PC-3 (cell line): ENCODE data around the gene SH3GL3. TPM values are rescaled to one million over a fixed set of nuclear protein-coding genes. Genes with fewer than 3 reads are reported as not detected.
A peak's percentile ranks its signal among the peaks of the same experiment; 100 is the strongest.

Source experiments
- ATAC-seq: fragments of 200-7000 bp; cut with Tn5 transposase; 2 replicates; pipeline ENCODE4 v1.9.1; 2020; ENCODE audit warnings: mild to moderate bottlenecking, moderate library complexity
- BruUV-seq: library from RNA; stranded (reverse); fragments of 400-500 nt; replicated peaks from 2 replicates; lab custom pipeline; 2021; lab: Mats Ljungman, UMichigan
- CTCF ChIA-PET: fragments of 300-600 bp; sonication (Branson Sonifier 250); formaldehyde crosslinking; loops from one replicate; lab custom pipeline; 2022; ENCODE audit warnings: antibody characterized with exemption; lab: Charles Lee
- POLR2A ChIA-PET: fragments of 300-600 bp; sonication (Branson Sonifier 250); formaldehyde crosslinking; loops from one replicate; lab custom pipeline; 2022; ENCODE audit warnings: antibody characterized with exemption; ENCODE audit not compliant: unreplicated experiment; lab: Charles Lee
- DNase-seq: peaks from one replicate; pipeline ENCODE4 v3.0.0-alpha.2; 2015
- H2AFZ ChIP-seq: fragments of 300-600 bp; sonication (generic); 2 replicates; pipeline ENCODE4 v1.6.0; 2016; ENCODE audit warnings: antibody characterized with exemption, low read length
- H3F3A ChIP-seq: fragments of 300-600 bp; sonication (generic); one replicate; pipeline ENCODE4 v1.6.0; 2017; ENCODE audit warnings: antibody characterized with exemption, low read length, control low read depth, mild to moderate bottlenecking; ENCODE audit not compliant: unreplicated experiment
- H3K27ac ChIP-seq: fragments of 300-600 bp; sonication (generic); 2 replicates; pipeline ENCODE4 v1.5.1; 2016; ENCODE audit warnings: mild to moderate bottlenecking, low read length
- H3K27me3 ChIP-seq: fragments of 300-600 bp; sonication (generic); 2 replicates; pipeline ENCODE4 v1.6.1; 2016; ENCODE audit warnings: low read length, mixed read lengths
- H3K36me3 ChIP-seq: fragments of 300-600 bp; sonication (generic); 2 replicates; pipeline ENCODE4 v1.6.1; 2016; ENCODE audit warnings: low read depth, mixed run types, low read length, mixed read lengths
- H3K4me1 ChIP-seq: fragments of 300-600 bp; sonication (generic); 2 replicates; pipeline ENCODE4 v1.5.1; 2016; ENCODE audit warnings: low read length; ENCODE audit not compliant: insufficient read depth
- H3K4me2 ChIP-seq: fragments of 300-600 bp; sonication (generic); 2 replicates; pipeline ENCODE4 v1.6.0; 2016; ENCODE audit warnings: low read length
- H3K4me3 ChIP-seq: fragments of 300-600 bp; sonication (generic); 2 replicates; pipeline ENCODE4 v1.5.1; 2016; ENCODE audit warnings: mild to moderate bottlenecking, low read length, mixed read lengths
- H3K79me2 ChIP-seq: fragments of 300-600 bp; sonication (generic); 2 replicates; pipeline ENCODE4 v1.6.1; 2017; ENCODE audit warnings: low read length, mixed read lengths
- H3K9ac ChIP-seq: fragments of 300-600 bp; sonication (generic); 2 replicates; pipeline ENCODE4 v1.6.0; 2016; ENCODE audit warnings: mild to moderate bottlenecking, low read length
- H3K9me2 ChIP-seq: fragments of 300-600 bp; sonication (generic); replicated peaks from 2 replicates; pipeline ENCODE4 v1.6.1; 2016; ENCODE audit warnings: mixed run types, low read length, mixed read lengths
- H3K9me3 ChIP-seq: fragments of 300-600 bp; sonication (generic); 2 replicates; pipeline ENCODE4 v1.6.1; 2016; ENCODE audit warnings: low read length, mixed read lengths
- H4K20me1 ChIP-seq: fragments of 300-600 bp; sonication (generic); 2 replicates; pipeline ENCODE4 v1.6.1; 2016; ENCODE audit warnings: low read length, mixed read lengths
- EZH2 ChIP-seq: fragments of 300-600 bp; sonication (generic); IDR thresholded peaks from one replicate; pipeline ENCODE4 v1.6.1; 2017; ENCODE audit warnings: antibody characterized with exemption, mild to moderate bottlenecking, low read length; ENCODE audit not compliant: unreplicated experiment
- EZH2phosphoT487 ChIP-seq: fragments of 300-600 bp; sonication (generic); IDR thresholded peaks from 2 replicates; pipeline ENCODE4 v1.6.1; 2018; ENCODE audit warnings: mild to moderate bottlenecking, antibody characterized with exemption, low read length, borderline replicate concordance
- intact Hi-C: fragments of 100-400 bp; cut with micrococcal nuclease; formaldehyde crosslinking; loops from 2 replicates; pipeline ENCODE4 v1.9.0; 2023
- total RNA-seq: library from RNA; depleted of rRNA; stranded (reverse); fragments of >200 nt; gene quantifications from 2 replicates; pipeline ENCODE4 v1.2.3, GENCODE V29; 2014
- TF ChIP-seq, protein P1 (sequence below): fragments of 300-600 bp; sonication (generic); conservative IDR thresholded peaks from 2 replicates; pipeline ENCODE4 v1.5.1; 2017; ENCODE audit warnings: antibody characterized with exemption, low read depth, mild to moderate bottlenecking, low read length

The SH3GL3 gene
- total RNA-seq, 1 experiment from 2014 or later = 3.6 TPM

DNA sequence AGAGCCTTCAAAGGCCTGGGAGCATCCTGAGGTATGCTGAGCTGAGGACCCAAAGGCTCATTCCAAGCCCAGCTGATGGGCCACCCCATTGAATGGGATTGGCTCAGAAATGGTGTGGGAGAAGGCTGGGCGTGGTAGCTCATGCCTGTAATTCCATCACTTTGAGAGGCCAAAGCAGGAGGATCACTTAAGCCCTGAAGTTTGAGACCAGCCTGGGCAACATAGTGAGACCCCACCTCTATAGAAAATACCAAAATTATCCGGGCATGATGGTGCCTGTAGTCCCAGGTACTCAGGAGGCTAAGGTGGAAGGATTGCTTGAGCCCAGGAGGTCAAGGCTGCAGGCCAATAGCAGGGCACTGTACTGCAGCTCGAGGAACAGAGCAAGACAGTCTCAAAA lies 163.0 kb downstream of the SH3GL3 start:
- no peaks in the 10 kb centered on the region for H3K9me2 ChIP-seq
- no peaks in the 10 kb centered on the region for H3K9me3 ChIP-seq
- H4K20me1 ChIP-seq = no peaks in the 10 kb centered on the region
- no peak overlapping the region for H3K4me3 ChIP-seq
- BruUV-seq = no TSS peak
- POLR2A ChIA-PET = no interaction called here
- no peak overlapping the region for H2AFZ ChIP-seq
- TF ChIP-seq EZH2 = no peak
- TF ChIP-seq EZH2phosphoT487 = no peak
- TF ChIP-seq, protein P1, sequence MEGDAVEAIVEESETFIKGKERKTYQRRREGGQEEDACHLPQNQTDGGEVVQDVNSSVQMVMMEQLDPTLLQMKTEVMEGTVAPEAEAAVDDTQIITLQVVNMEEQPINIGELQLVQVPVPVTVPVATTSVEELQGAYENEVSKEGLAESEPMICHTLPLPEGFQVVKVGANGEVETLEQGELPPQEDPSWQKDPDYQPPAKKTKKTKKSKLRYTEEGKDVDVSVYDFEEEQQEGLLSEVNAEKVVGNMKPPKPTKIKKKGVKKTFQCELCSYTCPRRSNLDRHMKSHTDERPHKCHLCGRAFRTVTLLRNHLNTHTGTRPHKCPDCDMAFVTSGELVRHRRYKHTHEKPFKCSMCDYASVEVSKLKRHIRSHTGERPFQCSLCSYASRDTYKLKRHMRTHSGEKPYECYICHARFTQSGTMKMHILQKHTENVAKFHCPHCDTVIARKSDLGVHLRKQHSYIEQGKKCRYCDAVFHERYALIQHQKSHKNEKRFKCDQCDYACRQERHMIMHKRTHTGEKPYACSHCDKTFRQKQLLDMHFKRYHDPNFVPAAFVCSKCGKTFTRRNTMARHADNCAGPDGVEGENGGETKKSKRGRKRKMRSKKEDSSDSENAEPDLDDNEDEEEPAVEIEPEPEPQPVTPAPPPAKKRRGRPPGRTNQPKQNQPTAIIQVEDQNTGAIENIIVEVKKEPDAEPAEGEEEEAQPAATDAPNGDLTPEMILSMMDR = no peak
- no peak for DNase-seq
- no peak for ATAC-seq
- H3K79me2 ChIP-seq = no peaks in the 10 kb centered on the region
- no peak overlapping the region for H3K27ac ChIP-seq
- H3K4me2 ChIP-seq = no peak overlapping the region
- H3F3A ChIP-seq = no peaks in the 10 kb centered on the region
- H3K27me3 ChIP-seq = no peaks in the 10 kb centered on the region
- CTCF ChIA-PET = no interaction called here
- no peak overlapping the region for H3K9ac ChIP-seq
- no peaks in the 10 kb centered on the region for H3K4me1 ChIP-seq
- intact Hi-C loops = no loop called here
- H3K36me3 ChIP-seq = no peaks in the 10 kb centered on the region

GRCh38 chr15:83610901-83611685 lies 164.0 kb downstream of the SH3GL3 start:
- Histone ChIP-seq H3K79me2 (no peaks in the 10 kb centered on the region), H3F3A (no peaks in the 10 kb centered on the region), H3K36me3 (no peaks in the 10 kb centered on the region), H3K4me2 (no peak overlapping the region), H3K27me3 (no peaks in the 10 kb centered on the region), H3K27ac (no peak overlapping the region), H3K9me3 (no peaks in the 10 kb centered on the region), H3K9ac (no peak overlapping the region), H2AFZ (no peak overlapping the region), H3K4me1 (no peaks in the 10 kb centered on the region), H3K9me2 (no peaks in the 10 kb centered on the region), H3K4me3 (no peak overlapping the region), H4K20me1 (no peaks in the 10 kb centered on the region)
- no TSS peak for BruUV-seq
- intact Hi-C loops = no loop called here
- no peak for TF ChIP-seq EZH2phosphoT487
- TF ChIP-seq, protein P1 = no peak
- no peak for TF ChIP-seq EZH2
- POLR2A ChIA-PET = no interaction called here
- ATAC-seq = no peak
- no peak for DNase-seq
- CTCF ChIA-PET = no interaction called here

GRCh38 chr15:83612226-83612625 lies 165.1 kb downstream of the SH3GL3 start:
- Histone ChIP-seq H3K9me3 (no peaks in the 10 kb centered on the region), H2AFZ (no peak overlapping the region), H3F3A (no peaks in the 10 kb centered on the region), H3K9me2 (no peaks in the 10 kb centered on the region), H3K9ac (no peak overlapping the region), H3K4me1 (no peaks in the 10 kb centered on the region), H3K36me3 (no peaks in the 10 kb centered on the region), H3K4me2 (no peak overlapping the region), H4K20me1 (no peaks in the 10 kb centered on the region), H3K79me2 (no peaks in the 10 kb centered on the region), H3K27me3 (no peaks in the 10 kb centered on the region), H3K4me3 (no peak overlapping the region), H3K27ac (no peak overlapping the region)
- no TSS peak for BruUV-seq
- no peak for TF ChIP-seq EZH2phosphoT487
- ChIA-PET CTCF (no interaction called here), POLR2A (no interaction called here)
- DNase-seq = peak; percentile 3
- intact Hi-C loops = no loop called here
- no peak for ATAC-seq
